Measurements from ENCODE around the gene SPATA9.
A peak's percentile ranks its signal among the peaks of the same experiment; 100 is the strongest.

The SPATA9 gene

GRCh38 chr5:95682891-95683290, at the start of gene SPATA9:
Gene SPATA9 (minus strand): TSS chr5:95682991. CDS start chr5:95682854, 137 bp downstream.
- DNase-seq: no peak

DNA sequence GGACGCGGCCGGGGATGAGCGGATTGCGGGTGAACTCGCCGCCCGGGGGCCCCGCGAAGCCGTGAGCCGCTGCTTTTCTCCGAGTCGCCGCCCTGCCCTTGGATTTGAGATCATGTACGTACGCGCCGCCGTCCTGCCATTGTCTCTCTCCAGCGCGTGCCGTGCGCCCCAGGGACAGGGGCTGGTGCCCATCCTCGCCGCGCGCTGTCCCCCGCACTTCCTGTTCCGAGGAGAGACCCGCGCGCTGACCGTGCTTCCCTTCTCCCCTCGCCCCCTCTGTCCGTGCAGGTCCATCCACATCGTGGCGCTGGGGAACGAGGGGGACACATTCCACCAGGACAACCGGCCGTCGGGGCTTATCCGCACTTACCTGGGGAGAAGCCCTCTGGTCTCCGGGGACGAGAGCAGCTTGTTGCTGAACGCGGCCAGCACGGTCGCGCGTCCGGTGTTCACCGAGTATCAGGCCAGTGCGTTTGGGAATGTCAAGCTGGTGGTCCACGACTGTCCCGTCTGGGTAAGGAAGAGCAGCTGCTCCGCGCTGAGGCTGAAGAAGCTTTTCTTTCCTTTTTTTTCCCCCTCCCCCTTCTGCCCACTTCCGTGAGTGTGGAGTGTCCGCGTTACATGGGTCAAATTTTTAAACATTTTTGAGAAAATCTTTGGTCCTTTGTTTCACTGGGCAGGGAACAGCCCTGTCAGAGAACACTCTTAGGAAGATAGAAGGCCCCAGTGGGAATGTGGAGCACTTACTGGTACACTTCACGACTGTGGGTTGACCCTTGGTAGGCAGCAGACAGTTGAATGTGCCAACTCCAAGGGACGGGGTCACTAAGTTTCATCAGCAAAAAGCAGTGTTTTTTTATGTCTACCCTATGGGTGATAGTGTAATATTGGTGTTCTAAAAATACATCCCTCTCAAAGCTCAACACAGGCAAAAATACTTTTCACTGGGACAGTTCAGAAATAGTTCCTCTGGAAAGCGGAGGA, 49.1 kb upstream of the SPATA9 start:
- DNase-seq: peak; percentile 12

DNA sequence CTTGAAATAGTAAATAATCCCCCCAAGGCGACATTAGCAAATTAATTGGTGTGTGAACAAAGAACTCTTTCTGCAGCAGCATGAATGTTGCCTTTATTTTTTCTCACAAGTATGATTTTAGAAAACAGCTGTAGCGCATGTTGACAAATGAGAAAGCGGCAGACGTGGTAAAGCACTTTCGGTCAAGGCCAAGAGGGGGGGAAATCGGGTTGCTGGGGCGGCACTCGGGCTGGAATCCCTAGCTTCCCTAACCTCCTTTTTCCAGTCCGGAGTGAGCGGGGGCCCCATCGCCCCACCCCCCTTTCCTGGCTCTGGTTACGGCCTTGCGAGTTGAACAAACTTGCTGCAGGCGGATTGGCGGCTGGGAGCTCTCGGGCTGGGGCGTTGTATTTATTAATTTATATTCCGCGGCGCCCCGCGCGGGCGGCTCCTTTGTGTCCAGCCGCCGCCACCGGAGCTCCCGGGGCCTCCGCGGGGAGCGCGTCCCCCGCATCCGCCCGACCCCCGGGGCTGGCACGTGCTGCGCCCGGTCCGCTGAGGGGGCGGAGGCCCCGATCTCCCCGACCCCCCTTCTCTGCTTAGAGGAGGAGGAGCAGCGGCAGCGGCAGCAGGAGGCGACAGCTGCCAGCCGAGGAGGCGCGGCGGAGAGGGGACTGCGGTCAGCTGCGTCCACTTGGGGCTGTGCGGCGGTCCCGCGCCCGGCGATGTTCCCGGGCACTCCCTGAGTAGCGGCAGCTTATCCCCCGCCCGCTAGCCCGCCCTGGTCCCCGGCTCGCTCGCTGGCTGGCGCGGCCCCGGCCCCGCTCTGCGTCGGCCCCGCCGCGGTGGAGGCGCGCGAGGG, 48.2 kb upstream of the SPATA9 start, which contains the start of gene RHOBTB3:
Gene RHOBTB3 (plus strand): TSS at position 607 of the 841 bp plus-strand sequence. CDS start 347 bp downstream, outside the sequence.
- DNase-seq: peak; percentile 24

- DNase-seq: no peak
Measured at GRCh38 chr5:95730011-95730700, 47.4 kb upstream of the SPATA9 start.

- no peak for DNase-seq
Measured at GRCh38 chr5:95729115-95730010, 46.6 kb upstream of the SPATA9 start.

DNA sequence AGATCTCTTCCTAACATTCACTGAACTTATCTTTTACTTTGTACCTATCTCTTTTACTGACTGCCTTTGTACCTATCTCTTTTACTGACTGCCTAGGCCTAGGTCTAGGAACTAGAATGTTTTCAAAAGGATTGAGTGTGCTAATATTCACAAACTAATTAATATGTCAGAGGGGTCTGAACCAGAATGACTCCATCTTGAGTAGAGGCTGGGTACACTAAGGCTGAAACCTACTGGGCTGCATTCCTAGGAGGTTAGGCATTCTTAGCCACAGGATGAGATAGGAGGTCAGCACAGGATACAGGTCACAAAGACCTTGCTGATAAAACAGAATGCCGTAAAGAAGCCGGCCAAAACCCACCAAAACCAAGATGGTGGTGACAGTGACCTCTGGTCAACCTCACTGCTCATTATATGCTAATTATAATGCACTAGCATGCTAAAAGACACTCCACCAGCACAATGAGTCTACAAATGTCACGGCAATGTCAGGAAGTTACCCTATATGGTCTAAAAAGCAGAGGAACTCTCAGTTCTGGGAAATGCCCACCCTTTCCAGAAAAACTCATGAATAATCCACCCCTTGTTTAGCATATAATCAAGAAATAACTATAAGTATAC, 45.8 kb upstream of the SPATA9 start:
- DNase-seq: no peak

GRCh38 chr5:95727764-95728191, 45.0 kb upstream of the SPATA9 start:
- no peak for DNase-seq

DNA sequence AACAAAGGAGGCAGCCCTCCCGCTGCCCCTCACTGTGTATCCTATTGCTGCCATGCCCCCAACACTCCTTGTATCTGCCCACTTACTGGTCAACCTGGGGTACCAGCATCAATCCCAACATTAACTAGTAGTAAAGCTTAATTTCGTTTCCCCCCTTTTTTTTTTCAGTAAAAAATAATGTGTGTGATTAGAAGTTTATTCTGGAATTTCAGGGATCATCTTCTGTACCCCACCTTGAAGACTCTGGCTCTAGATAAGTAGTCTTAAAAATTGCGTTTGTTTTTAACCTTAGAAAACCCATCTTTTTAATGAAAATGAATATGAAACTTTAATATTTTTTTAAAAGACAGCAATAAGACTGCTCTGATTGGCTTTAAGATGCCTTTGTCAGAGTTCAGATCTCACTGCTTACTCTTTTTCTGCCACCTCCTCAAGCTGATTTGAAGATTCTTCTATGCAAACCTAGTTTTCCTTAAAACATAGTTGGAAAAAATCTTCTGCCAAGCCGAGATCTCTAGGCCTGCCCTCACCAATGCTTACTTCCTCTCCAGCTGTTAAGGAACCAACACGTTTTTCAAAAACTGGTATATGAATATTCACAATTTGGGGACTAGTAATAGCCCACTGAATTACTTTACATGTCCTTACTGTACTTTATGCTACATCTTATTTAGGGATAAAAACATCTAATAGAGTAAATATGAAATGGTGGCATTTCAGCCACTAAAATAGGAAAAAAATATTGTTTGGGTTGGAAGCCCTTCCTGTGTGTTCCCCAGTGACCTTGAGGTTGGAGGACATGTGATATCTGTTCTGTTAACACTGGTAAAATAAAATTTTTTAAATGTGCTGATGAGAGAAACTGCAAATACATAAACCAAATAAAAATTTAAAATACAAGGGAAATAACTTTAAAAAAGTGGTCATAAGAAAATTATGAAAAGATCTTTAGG, 44.3 kb upstream of the SPATA9 start:
- no peak for DNase-seq

DNA sequence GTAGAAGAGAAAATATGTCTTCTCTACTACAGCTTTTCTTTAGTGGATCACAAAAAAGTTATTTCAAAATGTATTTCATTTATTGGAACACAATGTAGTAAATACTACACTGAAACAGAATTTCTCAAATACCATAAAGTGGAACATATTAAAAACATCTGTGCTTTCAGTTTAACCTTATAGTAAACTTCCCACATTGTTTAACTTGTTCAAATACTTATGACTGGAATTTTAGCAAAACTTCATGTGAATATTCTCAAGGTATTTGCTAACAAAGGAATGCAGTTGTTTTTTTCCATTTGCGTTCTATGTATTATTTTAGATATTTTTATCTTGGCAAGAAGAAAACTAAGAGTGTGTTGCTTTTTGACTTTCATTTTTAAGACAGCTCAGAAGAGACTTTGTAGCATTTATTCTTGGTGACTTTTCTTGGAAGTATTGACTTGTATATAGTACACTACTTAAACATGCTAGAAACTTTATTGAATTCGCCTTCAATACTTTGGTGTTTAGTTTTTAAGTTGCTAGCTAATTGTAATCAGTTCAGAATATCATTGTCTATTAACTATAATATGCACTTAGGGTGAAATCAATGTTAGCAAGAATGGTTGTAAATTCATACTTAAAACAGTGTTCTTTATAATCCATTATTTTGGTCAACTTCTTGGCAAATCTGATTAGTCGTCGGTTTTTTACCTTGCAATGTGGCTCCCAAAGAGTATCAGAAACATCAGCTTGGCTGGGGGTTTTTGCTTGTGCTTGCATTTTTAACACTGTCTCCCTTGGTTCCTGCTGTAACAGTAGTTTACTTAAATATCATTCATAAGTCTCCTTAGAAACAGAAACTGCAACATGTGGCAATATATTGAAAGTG, 43.4 kb upstream of the SPATA9 start:
- no peak for DNase-seq

- DNase-seq: no peak
Measured at GRCh38 chr5:95725071-95725820, 42.5 kb upstream of the SPATA9 start.

- DNase-seq: no peak
Measured at GRCh38 chr5:95723632-95724369, 41.0 kb upstream of the SPATA9 start.

DNA sequence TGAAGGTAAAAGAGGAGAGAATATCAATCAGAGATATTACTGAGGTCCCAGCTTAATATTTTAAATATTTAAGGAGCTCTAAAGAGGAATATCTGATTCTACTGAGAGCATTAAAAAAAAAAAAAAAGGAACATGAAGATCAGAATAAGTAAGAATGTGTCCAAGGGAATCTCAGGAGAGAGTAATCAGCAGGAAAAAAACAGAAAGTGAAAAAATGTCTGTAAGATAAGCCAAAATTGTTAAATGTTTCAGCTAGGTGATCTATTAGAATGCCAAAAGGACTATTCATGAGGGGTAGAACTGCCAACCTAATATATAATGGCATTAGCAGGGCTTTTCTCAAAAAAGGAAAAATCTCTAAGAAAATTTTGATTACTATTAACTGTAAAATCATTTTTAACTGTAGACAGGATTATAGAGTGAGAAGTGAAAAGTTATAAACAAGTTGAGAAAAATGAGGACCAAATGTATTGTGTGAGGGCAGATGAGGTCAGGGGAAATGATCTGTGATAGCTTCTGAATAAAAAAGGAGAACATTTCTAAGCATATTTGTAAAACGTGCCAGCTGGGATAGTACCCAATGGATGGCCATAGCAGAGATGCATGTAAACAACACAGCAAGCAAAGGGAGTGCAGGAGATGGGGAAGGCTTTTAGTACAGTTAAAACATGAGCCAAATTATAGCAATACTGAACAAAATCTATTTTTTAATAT, 38.9 kb upstream of the SPATA9 start:
- no peak for DNase-seq

GRCh38 chr5:95720094-95720786, 37.4 kb upstream of the SPATA9 start:
- no peak for DNase-seq

- DNase-seq: no peak
Measured at GRCh38 chr5:95718738-95719137, 35.9 kb upstream of the SPATA9 start.

DNA sequence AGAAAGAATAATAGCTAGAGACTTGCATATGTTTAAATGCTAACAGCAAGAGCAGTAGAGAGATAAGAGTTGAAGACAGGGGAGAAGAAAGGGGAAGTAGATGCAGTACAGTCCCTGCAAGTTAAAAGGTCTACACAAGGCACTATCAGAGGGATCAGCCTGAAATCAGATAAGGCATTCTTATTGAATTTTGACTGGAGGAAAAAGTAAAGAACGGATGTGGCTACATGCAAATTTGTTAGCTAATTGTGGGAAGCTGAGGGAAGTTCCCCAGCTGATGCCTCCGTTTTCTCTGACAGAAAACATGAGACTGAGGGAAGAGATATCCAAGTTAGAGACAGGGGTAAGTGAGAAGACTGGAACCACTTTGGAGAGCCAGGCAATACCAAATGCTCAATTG, 35.4 kb upstream of the SPATA9 start:
- no peak for DNase-seq

GRCh38 chr5:95717439-95717838, 34.6 kb upstream of the SPATA9 start:
- DNase-seq: no peak
